SK-N-SH (cell line): ENCODE measurements around the gene HECTD3. TPM values are rescaled to one million over a fixed set of nuclear protein-coding genes. Genes with fewer than 3 reads are reported as not detected.

Experiments used
- CTCF ChIA-PET: fragments of 300-600, 350-600 bp; formaldehyde crosslinking; extraction: SDS; loops from one replicate; lab custom pipeline; 2021; lab: Yijun Ruan, JAX
- POLR2A ChIA-PET: fragments of 350-600 bp; sonication (Branson Sonifier 250); formaldehyde crosslinking; extraction: SDS; loops from one replicate; lab custom pipeline; 2020; ENCODE audit warnings: antibody characterized with exemption, inconsistent platforms; lab: Yijun Ruan, JAX
- DNase-seq: peaks from one replicate; pipeline ENCODE4 v3.0.0; 2012
- H2AFZ ChIP-seq: fragments of 200-600 bp; sonication (generic); 2 replicates; pipeline ENCODE4 v1.8.1; 2016; ENCODE audit warnings: antibody characterized with exemption, mild to moderate bottlenecking, low read depth
- H3F3A ChIP-seq: fragments of 200-600 bp; sonication (generic); replicated peaks from 2 replicates; pipeline ENCODE3; 2016; ENCODE audit warnings: antibody characterized with exemption, mild to moderate bottlenecking; ENCODE audit not compliant: insufficient read depth
- H3K27ac ChIP-seq, 2 experiments: fragments of 200-500 bp in 1 of 2; fragments of 200-600 bp in 1 of 2; sonication (Bioruptor generic) in 1 of 2; sonication (generic), shearing (Covaris generic) in 1 of 2; 2 replicates each; pipeline versions ENCODE4 v1.5.1 to v1.6.1; 2014 to 2016; ENCODE audit warnings: low read depth in 2 of 2, inconsistent platforms in 1 of 2, low read length in 1 of 2, mild to moderate bottlenecking in 1 of 2, mixed read lengths in 1 of 2
- H3K27me3 ChIP-seq: fragments of 200-600 bp; sonication (generic), shearing (Covaris generic); 2 replicates; pipeline ENCODE4 v1.6.1; 2016; ENCODE audit warnings: mixed run types; ENCODE audit not compliant: insufficient read depth
- H3K36me3 ChIP-seq, 2 experiments: fragments of 200-500 bp in 1 of 2; fragments of 200-600 bp in 1 of 2; sonication (Bioruptor generic) in 1 of 2; sonication (generic) in 1 of 2; replicated peaks in 1 of 2; 2 replicates each; pipeline versions ENCODE3 to v1.5.1; 2014 to 2016; ENCODE audit warnings: low read length in 1 of 2, mild to moderate bottlenecking in 1 of 2; ENCODE audit not compliant: insufficient read depth in 2 of 2, control insufficient read depth in 1 of 2
- H3K4me1 ChIP-seq, 2 experiments: fragments of 200-500 bp in 1 of 2; fragments of 200-600 bp in 1 of 2; sonication (Bioruptor generic) in 1 of 2; sonication (generic), shearing (Covaris generic) in 1 of 2; 2 replicates each; pipeline versions ENCODE4 v1.5.1 to v1.6.1; 2014 to 2016; ENCODE audit warnings: low read depth in 1 of 2, low read length in 1 of 2, mixed run types in 1 of 2; ENCODE audit not compliant: insufficient read depth in 2 of 2, control insufficient read depth in 1 of 2
- H3K4me2 ChIP-seq: fragments of 200-600 bp; sonication (generic), shearing (Covaris generic); 2 replicates; pipeline ENCODE4 v1.6.1; 2017; ENCODE audit warnings: mixed run types
- H3K4me3 ChIP-seq, 2 experiments: fragments of 200-500 bp in 1 of 2; fragments of 200-600 bp in 1 of 2; sonication (Bioruptor generic) in 1 of 2; sonication (generic), shearing (Covaris generic) in 1 of 2; 2 replicates each; pipeline versions ENCODE4 v1.5.1 to v1.8.1; 2014 to 2016; ENCODE audit warnings: low read depth in 2 of 2, inconsistent platforms in 1 of 2, low read length in 1 of 2, mild to moderate bottlenecking in 1 of 2, mixed read lengths in 1 of 2, moderate library complexity in 1 of 2
- H3K79me2 ChIP-seq: fragments of 200-600 bp; sonication (generic); 2 replicates; pipeline ENCODE4 v1.8.1; 2017; ENCODE audit warnings: mild to moderate bottlenecking; ENCODE audit not compliant: insufficient read depth
- H3K9ac ChIP-seq: fragments of 200-600 bp; sonication (generic); 2 replicates; pipeline ENCODE4 v1.6.1; 2017; ENCODE audit warnings: mixed run types
- H3K9me2 ChIP-seq: fragments of 200-600 bp; sonication (generic); 2 replicates; pipeline ENCODE4 v1.6.1; 2017; ENCODE audit warnings: mixed run types
- H3K9me3 ChIP-seq: fragments of 200-600 bp; sonication (generic); 2 replicates; pipeline ENCODE4 v1.6.1; 2017; ENCODE audit warnings: mixed run types, mild to moderate bottlenecking, moderate library complexity
- H4K20me1 ChIP-seq: fragments of 200-600 bp; sonication (generic); 2 replicates; pipeline ENCODE4 v1.6.1; 2017; ENCODE audit warnings: mild to moderate bottlenecking, mixed run types; ENCODE audit not compliant: insufficient read depth
- EP300 ChIP-seq, 2 experiments: IDR thresholded peaks; 2 replicates each; pipeline versions ENCODE4 v1.4.0 to v1.6.1; 2012; ENCODE audit warnings: borderline replicate concordance in 1 of 2, low read depth in 1 of 2, low read length in 1 of 2
- GATA2 ChIP-seq: sonication (generic); formaldehyde crosslinking; IDR thresholded peaks from 2 replicates; pipeline ENCODE4 v1.5.0; 2020; ENCODE audit warnings: mild to moderate bottlenecking, missing genetic modification reagents
- MEF2A ChIP-seq: IDR thresholded peaks from 2 replicates; pipeline ENCODE4 v1.4.0; 2012; ENCODE audit warnings: low read depth, borderline replicate concordance
- MXI1 ChIP-seq: IDR thresholded peaks from 2 replicates; pipeline ENCODE4 v1.6.1; 2012; ENCODE audit warnings: mild to moderate bottlenecking, low read depth, low read length, improper control_type of control experiment
- RCOR1 ChIP-seq: fragments of 150-350 bp; IDR thresholded peaks from 2 replicates; pipeline ENCODE4 v1.6.1; 2017; ENCODE audit warnings: antibody characterized with exemption, low read length
- TAF1 ChIP-seq: IDR thresholded peaks from 2 replicates; pipeline ENCODE4 v1.6.1; 2012; ENCODE audit warnings: low read depth, mild to moderate bottlenecking, low read length, moderate library complexity, borderline replicate concordance
- WGBS: methylation state at CpG from one replicate; pipeline ENCODE4 v1.1.6; 2017; ENCODE audit warnings: low lambda C conversion rate; 5-methylcytosine and 5-hydroxymethylcytosine counted together
- polyA plus RNA-seq, 3 experiments: library from polyadenylated mRNA; depleted of rRNA; stranded (reverse); fragments of >200 nt; gene quantifications; 2 replicates each; pipeline ENCODE4 v1.2.3, GENCODE V29; 2012
- TF ChIP-seq, protein P1 (sequence below): IDR thresholded peaks from 2 replicates; pipeline ENCODE4 v1.4.0; 2012; ENCODE audit warnings: low read depth, borderline replicate concordance
- TF ChIP-seq, protein P2 (sequence below): fragments of 150-350 bp; IDR thresholded peaks from 2 replicates; pipeline ENCODE4 v1.6.1; 2016; ENCODE audit warnings: mild to moderate bottlenecking, low read depth, low read length
- TF ChIP-seq, protein P3 (sequence below): IDR thresholded peaks from 2 replicates; pipeline ENCODE4 v1.4.0; 2012; ENCODE audit warnings: low read depth, borderline replicate concordance

Gene HECTD3
- polyA plus RNA-seq, 1 of the 3 experiments (the other 2 are of a cell fraction) = 39.3 TPM

DNA sequence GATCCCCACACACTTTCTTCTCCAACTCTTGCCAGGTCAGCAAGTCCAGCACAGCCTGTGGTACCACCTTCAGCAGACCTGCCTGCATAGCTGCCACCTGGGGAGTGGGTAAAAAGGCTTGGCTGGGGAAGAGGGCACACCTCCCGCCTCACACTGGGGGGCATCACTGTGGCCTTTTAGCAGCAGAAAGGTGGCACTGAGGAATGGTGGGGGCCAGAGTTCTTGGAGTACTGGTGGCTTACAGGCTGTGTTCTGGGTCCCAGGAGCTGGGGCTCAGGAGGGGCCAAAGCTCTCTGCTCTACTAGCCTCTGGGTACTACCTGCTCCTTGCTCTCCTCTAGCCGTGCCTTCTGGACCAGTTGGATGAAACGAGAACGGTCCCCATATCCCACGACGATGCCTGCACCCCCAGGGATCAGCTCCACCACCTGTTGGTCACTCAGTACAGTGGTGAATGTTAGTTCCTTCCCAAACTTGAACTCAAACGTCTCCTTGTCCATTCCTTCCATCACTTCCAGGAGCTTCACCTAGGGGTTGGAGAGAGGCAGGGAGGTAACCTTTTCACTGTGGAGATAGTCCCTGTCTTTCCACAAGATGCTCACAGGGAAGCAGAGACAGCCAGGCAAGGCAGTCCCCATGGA lies 6.7 kb downstream of the HECTD3 start (continued):
- TF ChIP-seq, protein P1, sequence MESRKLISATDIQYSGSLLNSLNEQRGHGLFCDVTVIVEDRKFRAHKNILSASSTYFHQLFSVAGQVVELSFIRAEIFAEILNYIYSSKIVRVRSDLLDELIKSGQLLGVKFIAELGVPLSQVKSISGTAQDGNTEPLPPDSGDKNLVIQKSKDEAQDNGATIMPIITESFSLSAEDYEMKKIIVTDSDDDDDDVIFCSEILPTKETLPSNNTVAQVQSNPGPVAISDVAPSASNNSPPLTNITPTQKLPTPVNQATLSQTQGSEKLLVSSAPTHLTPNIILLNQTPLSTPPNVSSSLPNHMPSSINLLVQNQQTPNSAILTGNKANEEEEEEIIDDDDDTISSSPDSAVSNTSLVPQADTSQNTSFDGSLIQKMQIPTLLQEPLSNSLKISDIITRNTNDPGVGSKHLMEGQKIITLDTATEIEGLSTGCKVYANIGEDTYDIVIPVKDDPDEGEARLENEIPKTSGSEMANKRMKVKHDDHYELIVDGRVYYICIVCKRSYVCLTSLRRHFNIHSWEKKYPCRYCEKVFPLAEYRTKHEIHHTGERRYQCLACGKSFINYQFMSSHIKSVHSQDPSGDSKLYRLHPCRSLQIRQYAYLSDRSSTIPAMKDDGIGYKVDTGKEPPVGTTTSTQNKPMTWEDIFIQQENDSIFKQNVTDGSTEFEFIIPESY = no peak
- TF ChIP-seq MXI1 (no peak), TAF1 (no peak)

DNA sequence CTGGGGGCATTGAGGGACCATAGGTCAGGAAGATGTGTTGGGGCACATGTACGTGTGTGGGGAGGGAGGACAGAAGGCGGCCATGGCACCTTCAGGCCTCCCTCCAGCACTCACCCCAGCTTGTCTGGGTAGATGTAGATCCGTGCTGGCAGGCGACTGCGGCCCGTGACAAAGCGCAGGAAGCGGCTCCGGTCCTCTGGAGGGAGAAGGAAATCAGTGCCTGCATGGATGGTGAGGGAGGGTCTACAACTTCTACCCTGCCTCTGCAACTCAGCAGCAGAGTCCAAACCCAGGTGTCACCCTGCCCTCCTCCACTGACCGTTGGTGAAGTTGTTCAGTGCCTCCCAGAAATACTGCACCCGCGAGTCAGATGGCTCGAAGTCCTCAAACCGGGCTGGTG lies 7.4 kb downstream of the HECTD3 start:
- no peaks in the 10 kb centered on the region for H3K9me3 ChIP-seq
- no peaks in the 10 kb centered on the region for H3K4me1 ChIP-seq
- 95% methylated on average over 7 of the region's 14 CpGs for WGBS
- H3K4me2 ChIP-seq = no peak overlapping the region
- H3K9me2 ChIP-seq = no peaks in the 10 kb centered on the region
- H4K20me1 ChIP-seq = no peaks in the 10 kb centered on the region
- no peak overlapping the region for H2AFZ ChIP-seq
- no peak overlapping the region for H3K9ac ChIP-seq
- H3F3A ChIP-seq = peaks cover 7% of the 10 kb centered on the region
- H3K27me3 ChIP-seq = no peaks in the 10 kb centered on the region
- no peak overlapping the region for H3K4me3 ChIP-seq
- peaks cover 15 to 57% of the 10 kb centered on the region in 2 experiments for H3K36me3 ChIP-seq
- POLR2A ChIA-PET = interaction anchor here (0.6 kb wide), 1 partner anchor 11 kb away, joined by 3 read pairs; no protein-coding TSS in a partner anchor
- CTCF ChIA-PET = interaction anchor here (1.1 kb wide), 1 partner anchor 167 kb away, joined by 4 read pairs; no protein-coding TSS in a partner anchor
- H3K79me2 ChIP-seq = no peaks in the 10 kb centered on the region
- H3K27ac ChIP-seq = no peak overlapping the region
- TF ChIP-seq RCOR1 (no peak), GATA2 (no peak), EP300 (IDR thresholded peaks at IDR 0.05; ENCODE audit: borderline replicate concordance in 1 of 2, low read depth in 1 of 2, low read length in 1 of 2) (no peak), MEF2A (no peak)
- TF ChIP-seq, protein P2, sequence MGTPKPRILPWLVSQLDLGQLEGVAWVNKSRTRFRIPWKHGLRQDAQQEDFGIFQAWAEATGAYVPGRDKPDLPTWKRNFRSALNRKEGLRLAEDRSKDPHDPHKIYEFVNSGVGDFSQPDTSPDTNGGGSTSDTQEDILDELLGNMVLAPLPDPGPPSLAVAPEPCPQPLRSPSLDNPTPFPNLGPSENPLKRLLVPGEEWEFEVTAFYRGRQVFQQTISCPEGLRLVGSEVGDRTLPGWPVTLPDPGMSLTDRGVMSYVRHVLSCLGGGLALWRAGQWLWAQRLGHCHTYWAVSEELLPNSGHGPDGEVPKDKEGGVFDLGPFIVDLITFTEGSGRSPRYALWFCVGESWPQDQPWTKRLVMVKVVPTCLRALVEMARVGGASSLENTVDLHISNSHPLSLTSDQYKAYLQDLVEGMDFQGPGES = no peak
- TF ChIP-seq, protein P3, sequence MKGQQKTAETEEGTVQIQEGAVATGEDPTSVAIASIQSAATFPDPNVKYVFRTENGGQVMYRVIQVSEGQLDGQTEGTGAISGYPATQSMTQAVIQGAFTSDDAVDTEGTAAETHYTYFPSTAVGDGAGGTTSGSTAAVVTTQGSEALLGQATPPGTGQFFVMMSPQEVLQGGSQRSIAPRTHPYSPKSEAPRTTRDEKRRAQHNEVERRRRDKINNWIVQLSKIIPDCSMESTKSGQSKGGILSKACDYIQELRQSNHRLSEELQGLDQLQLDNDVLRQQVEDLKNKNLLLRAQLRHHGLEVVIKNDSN = no peak
- DNase-seq = no peak
